Gastrocnemius medialis (tissue), 4 donors: ENCODE measurements around the gene THPO.

Experiments used
- CTCF ChIP-seq, 5 experiments: fragments of 450-650 bp in 3 of 5; fragments of 200-600 bp in 2 of 5; sonication (generic) in 2 of 5; IDR thresholded peaks in 4 of 5; conservative IDR thresholded peaks in 1 of 5; 1 replicate in 4 of 5; 2 replicates in 1 of 5; pipeline ENCODE4 v1.5.1; 2016 to 2019; ENCODE audit warnings: antibody characterized with exemption in 5 of 5, mild to moderate bottlenecking in 3 of 5, moderate library complexity in 3 of 5
- POLR2A ChIP-seq, 2 donors: fragments of 450-650 bp; IDR thresholded peaks; one replicate each; pipeline ENCODE4 v1.6.1; 2017; ENCODE audit warnings: antibody characterized with exemption in 2 of 2, mild to moderate bottlenecking in 2 of 2, moderate library complexity in 2 of 2

DNA sequence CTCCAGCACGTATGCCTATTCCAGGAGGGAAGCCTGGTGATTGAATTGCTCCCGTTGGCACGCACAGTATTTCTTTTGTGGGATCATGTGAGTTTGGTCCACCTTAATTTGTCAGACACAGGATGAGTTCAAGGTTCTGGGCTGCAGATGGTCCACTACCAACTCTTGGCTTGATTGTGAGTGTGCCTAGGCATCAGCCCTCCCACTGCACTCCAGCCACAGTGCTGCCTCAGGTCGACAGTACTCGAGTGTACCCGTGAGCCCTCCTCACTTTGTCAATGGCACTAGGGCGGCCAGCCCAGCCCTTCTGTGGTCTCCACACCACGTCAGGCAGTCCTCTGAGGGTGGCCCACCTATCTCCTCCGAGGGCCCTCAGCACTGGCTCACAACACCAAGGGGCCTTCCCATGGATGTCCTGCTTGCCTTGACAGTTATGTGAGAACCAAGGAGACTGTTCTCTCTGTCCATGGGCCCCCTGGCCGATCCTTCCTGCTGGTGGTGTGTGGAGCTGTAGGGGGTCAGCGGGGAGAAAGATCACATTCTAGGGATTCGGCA, 32.0 kb upstream of the THPO start:
- no peak for TF ChIP-seq CTCF (IDR thresholded peaks at IDR 0.05 in 4 of 5, conservative IDR thresholded peaks at IDR 0.05 in 1 of 5)
- TF ChIP-seq POLR2A (IDR thresholded peaks at IDR 0.05) = no peak
